Stimulated activated CD8-positive, alpha-beta memory T cell treated with anti-CD3 and anti-CD28 coated beads, Interleukin-12 subunit alpha, Interleukin-12 subunit beta, amount 100 ng/mL, for 1 hour (primary cell): Measurements from ENCODE around the gene DIS3L2.
"Not testable (repeated sequence)": the region's sequence is repeated elsewhere in the genome, so short reads cannot be mapped to it uniquely, and the experiment has no call there.

ENCODE experiments used
- DNase-seq: peaks from one replicate; pipeline ENCODE4 v3.0.0-alpha.2; 2020; ENCODE audit warnings: low read depth

DIS3L2 gene

GRCh38 chr2:232372231-232373208 is 411.0 kb downstream of the DIS3L2 start:
- no peak for DNase-seq

- DNase-seq: no peak
Measured at GRCh38 chr2:232374356-232374755, 412.8 kb downstream of the DIS3L2 start.

DNA sequence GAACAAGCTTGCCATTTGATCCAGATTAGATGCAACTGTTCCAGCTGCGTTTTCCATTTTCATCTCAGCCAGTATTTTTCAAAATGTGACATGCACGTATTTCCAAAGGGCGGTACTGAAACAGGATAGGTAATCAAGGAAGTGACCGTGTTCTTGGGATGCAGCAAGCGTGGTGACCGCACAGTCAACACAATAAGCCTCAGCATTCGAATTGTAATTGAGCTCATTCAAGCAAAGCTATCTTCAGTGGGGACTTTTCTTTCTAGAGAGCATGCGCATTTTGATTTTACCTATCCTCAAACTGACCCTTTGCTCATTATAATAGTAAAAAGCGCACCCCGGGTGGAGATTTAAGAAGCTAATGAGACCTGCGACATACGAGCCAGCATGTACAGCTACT is 413.7 kb downstream of the DIS3L2 start:
- no peak for DNase-seq

GRCh38 chr2:232376260-232376659 is 414.7 kb downstream of the DIS3L2 start:
- DNase-seq: no peak

- no peak for DNase-seq
Measured at GRCh38 chr2:232376713-232377112, 415.2 kb downstream of the DIS3L2 start.

GRCh38 chr2:232377319-232377718 is 415.8 kb downstream of the DIS3L2 start:
- no peak for DNase-seq

GRCh38 chr2:232377841-232378734 is 416.6 kb downstream of the DIS3L2 start:
- DNase-seq: no peak

DNA sequence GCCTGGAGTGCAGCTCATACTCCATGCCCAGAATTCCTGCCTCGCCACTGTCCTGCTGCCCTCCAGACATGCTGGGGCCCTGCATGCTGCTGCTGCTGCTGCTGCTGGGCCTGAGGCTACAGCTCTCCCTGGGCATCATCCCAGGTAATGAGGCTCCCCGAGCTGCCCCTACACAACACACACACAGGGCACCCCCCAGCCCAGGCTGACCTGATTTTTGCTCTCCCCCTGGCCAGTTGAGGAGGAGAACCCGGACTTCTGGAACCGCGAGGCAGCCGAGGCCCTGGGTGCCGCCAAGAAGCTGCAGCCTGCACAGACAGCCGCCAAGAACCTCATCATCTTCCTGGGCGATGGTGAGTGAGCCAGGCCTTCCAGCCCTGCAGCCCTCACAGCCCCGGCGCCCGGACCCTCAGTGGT is 417.2 kb downstream of the DIS3L2 start, which contains the start of gene ALPP:
Gene ALPP, plus strand, starts transcription at position 17 of the 417 bp plus-strand sequence. Its CDS starts 52 bp downstream, at position 69.
- DNase-seq: not testable (repeated sequence)

DNA sequence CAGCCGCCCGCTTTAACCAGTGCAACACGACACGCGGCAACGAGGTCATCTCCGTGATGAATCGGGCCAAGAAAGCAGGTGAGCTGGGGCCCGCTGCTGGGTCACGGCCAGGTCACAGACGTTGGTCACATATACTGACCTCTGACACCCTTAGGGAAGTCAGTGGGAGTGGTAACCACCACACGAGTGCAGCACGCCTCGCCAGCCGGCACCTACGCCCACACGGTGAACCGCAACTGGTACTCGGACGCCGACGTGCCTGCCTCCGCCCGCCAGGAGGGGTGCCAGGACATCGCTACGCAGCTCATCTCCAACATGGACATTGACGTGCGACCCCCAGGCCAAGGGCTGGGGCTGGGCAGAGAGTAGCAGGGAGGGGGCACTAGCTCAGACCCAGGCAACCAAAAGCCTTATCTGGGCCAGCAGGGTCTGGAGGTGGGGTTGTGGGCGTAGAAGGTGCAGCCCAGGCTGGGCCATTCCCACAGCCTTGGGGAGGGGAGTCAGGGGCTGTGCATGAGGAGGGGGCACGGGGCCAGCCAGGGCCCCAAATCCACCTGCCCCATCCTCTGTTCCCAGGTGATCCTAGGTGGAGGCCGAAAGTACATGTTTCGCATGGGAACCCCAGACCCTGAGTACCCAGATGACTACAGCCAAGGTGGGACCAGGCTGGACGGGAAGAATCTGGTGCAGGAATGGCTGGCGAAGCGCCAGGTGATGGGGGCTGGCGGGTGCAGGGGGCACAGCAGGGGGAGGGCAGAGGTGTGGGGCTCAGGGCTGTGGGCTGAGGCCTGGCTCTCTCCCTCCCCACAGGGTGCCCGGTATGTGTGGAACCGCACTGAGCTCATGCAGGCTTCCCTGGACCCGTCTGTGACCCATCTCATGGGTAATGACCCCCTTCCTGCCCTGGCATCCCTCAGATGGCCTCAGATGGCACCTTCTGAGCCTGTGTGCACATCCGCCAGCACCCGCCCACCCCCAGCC is 418.4 kb downstream of the DIS3L2 start:
- DNase-seq: not testable (repeated sequence)

DNA sequence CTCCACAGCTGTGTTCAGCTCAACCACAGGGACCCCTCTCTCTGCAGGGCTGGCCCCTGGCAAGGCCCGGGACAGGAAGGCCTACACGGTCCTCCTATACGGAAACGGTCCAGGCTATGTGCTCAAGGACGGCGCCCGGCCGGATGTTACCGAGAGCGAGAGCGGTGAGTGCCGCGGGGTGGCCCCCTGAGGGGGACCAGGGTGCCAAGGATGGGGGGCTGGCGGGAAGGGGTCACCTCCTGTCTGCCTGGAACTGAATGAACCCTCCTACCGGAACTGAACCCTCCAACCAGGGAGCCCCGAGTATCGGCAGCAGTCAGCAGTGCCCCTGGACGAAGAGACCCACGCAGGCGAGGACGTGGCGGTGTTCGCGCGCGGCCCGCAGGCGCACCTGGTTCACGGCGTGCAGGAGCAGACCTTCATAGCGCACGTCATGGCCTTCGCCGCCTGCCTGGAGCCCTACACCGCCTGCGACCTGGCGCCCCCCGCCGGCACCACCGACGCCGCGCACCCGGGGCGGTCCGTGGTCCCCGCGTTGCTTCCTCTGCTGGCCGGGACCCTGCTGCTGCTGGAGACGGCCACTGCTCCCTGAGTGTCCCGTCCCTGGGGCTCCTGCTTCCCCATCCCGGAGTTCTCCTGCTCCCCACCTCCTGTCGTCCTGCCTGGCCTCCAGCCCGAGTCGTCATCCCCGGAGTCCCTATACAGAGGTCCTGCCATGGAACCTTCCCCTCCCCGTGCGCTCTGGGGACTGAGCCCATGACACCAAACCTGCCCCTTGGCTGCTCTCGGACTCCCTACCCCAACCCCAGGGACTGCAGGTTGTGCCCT is 419.9 kb downstream of the DIS3L2 start:
- not testable (repeated sequence) for DNase-seq

DNA sequence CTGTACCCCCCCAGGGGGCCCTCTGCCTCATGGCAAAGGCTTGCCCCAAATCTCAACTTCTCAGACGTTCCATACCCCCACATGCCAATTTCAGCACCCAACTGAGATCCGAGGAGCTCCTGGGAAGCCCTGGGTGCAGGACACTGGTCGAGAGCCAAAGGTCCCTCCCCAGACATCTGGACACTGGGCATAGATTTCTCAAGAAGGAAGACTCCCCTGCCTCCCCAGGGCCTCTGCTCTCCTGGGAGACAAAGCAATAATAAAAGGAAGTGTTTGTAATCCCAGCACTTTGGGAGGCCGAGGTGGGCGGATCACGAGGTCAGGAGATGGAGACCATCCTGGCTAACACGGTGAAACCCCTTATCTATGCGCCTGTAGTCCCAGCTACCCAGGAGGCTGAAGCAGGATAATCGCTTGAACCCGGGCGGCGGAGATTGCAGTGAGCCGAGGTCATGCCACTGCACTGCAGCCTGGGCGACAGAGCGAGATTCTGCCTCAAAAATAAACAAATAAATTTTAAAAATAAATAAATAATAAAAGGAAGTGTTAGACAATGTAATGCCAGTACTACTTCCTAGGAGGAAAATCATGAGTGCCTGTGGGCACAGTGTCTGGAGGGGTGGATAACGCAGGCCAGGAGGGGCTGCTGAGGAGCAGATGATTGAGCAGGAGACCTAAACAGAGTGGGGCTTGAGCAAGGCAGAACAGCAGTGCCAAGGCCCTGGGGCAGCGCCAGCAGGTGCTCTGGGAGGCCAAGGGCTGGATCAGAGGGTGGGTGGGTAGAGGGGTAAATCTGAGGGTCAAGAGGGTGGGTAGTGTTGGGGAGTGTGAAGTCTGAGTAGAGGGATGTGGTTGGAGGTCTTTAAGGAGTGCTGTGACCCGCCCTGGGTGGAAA is 421.1 kb downstream of the DIS3L2 start:
- DNase-seq: no peak

GRCh38 chr2:232384466-232384865 is 423.0 kb downstream of the DIS3L2 start:
- DNase-seq: no peak

DNA sequence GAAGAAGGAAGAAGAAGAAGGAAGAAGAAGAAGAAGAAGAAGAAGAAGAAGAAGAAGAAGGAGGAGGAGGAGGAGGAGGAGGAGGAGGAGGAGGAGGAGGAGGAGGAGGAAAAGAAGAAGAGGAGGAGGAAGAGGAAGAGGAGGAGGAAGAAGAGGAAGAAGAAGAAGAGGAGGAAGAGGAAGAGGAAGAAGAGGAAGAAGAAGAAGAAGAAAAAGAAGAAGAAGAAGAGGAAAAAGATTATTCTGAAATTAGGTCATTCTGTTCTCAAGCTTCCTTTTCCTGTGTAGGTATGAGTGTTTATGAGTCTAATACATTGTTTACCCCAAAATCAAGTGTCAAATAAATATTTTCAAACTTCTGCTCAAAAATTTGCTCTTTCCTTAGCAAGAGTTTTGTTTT is 423.5 kb downstream of the DIS3L2 start:
- not testable (repeated sequence) for DNase-seq

- DNase-seq: no peak
Measured at GRCh38 chr2:232385660-232386489, 424.4 kb downstream of the DIS3L2 start.

GRCh38 chr2:232386490-232386739 is 424.9 kb downstream of the DIS3L2 start:
- no peak for DNase-seq
